PFSK-1 (cell line): Measurements from ENCODE around the gene SARDH.

Experiments used
- POLR2AphosphoS5 ChIP-seq: IDR thresholded peaks from 2 replicates; pipeline ENCODE4 v1.6.1; 2012; ENCODE audit warnings: low read depth, mild to moderate bottlenecking, control low read depth, low read length, moderate library complexity
- TAF1 ChIP-seq: IDR thresholded peaks from 2 replicates; pipeline ENCODE4 v1.6.1; 2012; ENCODE audit warnings: low read length, control low read depth, borderline replicate concordance; ENCODE audit not compliant: insufficient read depth

DNA sequence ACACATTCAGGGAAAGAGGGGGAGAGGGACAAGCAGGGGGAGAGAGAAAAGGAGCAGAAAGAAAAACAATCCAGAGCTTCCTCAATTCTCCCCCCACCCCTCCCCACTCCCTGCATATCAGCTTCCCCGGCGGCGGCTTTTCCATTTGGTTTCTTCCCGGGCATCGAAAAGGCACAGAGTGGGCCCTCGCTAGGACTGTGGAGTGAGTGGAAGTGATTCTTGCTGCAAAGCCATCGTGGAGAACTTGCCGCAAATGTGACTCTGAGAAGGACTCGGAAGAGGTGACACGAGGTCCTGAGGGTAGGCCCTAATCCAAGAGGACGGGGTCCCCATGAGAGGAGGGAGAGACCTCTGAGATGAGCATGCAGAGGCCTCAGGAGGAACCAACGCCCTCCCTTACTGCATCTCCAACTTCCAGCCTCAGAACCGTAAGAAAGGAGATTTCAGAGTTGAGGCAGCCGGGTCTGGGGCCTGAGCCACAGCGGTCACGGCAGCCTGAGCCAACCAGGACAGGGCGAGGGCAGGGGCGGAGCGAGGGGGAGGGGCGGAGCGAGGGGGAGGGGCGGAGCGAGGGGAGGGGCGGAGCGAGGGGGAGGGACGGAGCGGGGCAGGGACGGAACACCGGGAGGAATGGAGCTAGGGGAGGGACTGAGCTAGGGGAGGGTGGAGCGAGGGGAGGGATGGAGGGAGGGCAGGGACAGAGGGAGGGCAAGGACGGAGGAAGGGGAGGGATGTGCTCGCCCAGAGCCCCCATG, 21.2 kb upstream of the SARDH start:
- TF ChIP-seq TAF1 = no peak
- no peak for TF ChIP-seq POLR2AphosphoS5
